NCI-H1092 treated with DMSO at 0.1 percent for 48 hours (cell line): ENCODE results near the gene SLC22A9.
"Not testable (repeated sequence)": the region's sequence is repeated elsewhere in the genome, so short reads cannot be mapped to it uniquely, and the experiment has no call there.

ENCODE experiments used
- DNase-seq: peaks from one replicate; lab custom pipeline; 2025; lab: John Stamatoyannopoulos, UW

Gene SLC22A9

DNA sequence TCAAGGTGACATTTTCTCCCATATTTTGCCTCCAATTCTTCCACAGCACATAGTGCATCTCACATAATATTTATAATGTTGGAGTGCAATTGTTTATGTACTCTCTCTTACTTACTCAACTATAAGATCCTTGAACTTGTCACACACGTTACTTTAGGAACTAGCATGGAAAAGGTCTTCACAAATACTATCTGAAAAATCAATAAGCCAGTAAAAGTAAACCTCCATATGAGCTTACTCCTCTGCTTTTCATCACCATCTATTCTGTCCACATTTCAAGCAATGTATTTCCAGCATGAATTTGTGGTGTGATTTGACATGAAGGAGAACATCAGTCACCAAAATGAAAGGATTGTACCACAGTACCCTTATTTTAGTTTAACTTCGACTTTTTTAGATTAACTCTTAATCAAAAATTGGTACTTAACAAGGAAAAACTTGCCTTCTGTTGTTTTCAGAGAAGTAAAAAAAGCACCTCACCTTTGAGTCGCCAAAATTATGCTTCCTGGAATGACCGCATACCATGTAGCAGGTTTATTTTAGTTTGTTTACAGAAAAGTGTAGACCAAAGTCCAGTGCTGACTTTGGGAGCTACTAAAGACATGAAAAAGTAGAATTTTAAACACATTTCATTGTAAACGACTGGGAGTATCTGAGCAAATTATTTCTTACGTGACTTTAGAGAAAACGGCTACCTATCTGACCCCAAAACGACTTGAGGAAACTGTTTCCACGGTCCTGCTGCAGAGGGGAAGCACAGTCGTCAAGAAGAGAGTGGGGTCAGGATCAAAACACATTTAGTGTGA lies at the start of gene SLC22A9:
Gene SLC22A9 (plus strand): TSS at position 621 of the 806 bp plus-strand sequence. CDS start 272 bp downstream, outside the sequence.
- no peak for DNase-seq

DNA sequence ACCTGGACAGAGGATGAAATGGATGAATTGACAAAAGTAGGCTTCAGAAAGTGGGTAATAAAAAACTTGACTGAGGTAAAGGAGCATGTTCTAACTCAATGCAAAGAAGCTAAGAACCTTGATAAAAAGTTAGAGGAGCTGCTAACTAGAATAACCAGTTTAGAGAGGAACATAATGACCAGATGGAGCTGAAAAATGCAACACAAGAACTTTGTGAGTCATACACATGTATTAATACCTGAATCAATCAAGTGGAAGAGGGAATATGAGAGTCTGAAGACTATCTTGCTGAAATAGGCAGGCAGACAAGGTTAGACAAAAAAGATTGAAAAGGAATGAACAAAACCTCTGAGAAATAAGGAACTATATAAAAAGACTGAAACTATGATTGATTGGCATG lies 47.9 kb upstream of the SLC22A9 start:
- DNase-seq, result no peak

DNA sequence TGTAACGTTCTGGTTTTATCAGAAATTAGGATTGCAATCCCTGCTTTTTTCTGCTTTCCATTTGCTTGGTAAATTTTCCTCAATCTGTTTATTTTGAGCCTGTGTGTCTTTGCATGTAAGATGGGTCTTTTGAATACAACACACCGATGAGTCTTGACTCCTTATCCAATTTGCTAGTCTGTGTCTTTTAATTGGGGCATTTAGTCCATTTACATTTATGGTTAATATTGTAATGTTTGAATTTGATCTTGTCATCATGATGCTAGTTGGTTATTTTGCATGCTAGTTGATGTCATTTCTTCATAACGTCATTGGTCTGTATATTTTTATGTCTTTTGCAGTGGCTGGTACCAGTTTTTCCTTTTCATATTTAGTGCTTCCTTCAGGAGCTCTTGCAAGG lies 34.5 kb upstream of the SLC22A9 start:
- not testable (repeated sequence) for DNase-seq

DNA sequence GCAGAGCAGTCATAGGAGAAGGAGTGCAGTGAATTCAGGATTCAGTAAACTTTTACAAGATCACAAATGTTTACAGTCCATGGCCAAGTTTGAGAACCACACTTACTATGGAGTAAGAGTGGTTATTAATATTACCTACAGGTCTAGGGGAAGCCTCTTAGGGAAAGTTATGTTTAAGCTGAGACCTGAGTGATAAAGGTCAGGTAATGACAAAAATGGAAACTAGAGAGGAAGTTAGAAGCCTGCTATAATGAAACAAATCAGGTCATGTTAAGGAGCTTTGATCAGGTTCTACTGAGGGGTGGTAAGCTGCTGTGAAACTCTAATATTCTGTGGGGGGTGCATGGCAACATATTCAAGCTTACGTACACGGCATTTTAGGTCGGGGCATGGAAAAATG lies 32.5 kb upstream of the SLC22A9 start:
- no peak for DNase-seq

DNA sequence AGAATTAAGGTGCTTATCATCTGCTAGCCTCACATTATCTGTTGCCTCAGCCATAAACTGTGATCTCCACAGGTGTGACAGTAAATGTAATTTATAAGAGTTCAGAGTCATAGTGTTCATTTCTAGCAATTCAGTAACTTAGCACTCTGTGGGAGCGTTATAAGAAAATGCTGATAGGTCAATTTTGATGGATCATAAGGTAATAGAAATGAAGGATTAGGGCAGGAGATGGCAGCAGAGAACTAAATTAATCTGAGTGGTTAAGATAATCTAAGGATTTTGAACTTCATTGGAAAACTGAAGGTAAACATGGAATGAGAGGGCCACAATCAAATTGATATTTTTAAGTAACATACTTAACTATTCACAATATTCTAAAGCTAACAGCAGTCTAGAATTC lies 26.5 kb upstream of the SLC22A9 start:
- DNase-seq, result no peak

DNA sequence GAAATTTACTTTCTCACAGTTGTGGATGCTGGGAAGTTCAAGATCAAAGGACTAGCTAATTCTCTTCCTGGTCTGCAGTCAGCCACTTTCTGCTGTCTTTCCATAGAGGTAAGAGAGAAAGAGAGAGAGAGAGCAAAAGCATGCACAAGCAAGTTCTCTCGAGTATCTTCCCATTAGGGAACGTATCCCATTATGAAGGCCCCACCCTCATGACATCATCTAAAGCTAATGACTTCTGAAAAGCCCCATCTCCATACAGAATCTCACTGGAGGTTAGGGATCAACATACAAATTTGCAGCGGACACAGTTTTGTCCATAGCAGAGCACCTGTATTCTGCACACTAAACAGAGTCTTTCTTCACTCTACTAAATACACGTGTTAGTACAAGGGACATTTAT lies 17.4 kb upstream of the SLC22A9 start:
- no peak for DNase-seq

DNA sequence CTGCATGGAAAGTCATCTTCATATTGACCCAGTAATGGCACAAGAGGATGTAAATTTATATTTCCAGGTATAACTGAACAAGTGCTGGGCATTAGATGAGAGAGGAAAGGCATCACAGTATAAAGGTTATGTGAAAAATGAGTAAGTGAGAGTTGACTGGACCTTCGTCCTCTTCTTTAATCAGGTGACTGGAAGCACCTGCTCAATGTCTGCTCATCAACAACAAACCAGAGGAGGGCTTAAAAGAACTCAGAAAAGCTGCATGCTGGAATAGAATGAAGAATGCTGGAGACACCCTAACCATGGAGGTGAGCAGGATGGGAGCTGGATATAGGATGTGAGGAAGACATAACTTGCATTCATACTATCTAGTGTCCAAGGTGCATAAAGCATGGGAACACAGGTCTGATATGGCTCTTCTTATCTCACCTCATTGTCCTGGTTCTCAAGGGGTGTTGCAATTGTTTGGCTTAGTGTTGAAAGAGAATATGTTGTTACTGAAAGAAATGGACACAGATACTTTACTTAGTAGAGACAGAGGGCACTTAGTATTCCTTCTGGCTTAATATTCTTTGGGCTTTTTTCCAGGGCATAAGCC lies 7.3 kb upstream of the SLC22A9 start:
- DNase-seq, result no peak

DNA sequence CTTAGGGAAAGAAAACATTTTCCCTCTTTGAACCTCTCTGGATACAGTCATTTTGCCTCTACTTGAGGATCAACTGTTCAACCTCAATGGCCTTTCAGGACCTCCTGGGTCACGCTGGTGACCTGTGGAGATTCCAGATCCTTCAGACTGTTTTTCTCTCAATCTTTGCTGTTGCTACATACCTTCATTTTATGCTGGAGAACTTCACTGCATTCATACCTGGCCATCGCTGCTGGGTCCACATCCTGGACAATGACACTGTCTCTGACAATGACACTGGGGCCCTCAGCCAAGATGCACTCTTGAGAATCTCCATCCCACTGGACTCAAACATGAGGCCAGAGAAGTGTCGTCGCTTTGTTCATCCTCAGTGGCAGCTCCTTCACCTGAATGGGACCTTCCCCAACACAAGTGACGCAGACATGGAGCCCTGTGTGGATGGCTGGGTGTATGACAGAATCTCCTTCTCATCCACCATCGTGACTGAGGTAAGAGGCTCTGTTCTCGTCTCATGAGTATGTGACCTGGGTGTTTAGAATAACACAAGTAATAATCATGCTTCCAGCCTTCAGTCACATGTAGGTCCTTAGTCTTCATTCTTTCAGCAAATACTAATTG lies 495 bp downstream of the SLC22A9 start:
- no peak for DNase-seq

DNA sequence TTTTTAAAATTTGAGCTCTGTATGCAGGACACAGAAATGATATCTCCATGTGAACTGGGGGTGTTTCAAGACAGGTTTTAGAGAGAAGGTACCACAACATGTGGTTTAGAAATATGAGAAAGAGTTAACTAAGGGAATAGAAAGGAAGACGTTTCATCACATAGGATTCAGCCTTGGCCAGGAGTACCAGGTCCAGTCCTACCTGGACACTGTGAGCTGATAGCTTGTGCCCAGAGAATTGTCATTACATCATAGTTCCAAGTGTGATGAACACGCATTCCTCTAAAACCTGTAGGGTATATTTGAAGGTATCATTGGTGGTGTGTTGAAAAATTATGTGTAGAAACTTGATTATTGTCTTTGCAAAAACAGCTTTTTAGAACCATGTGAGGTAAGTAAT lies 1.8 kb downstream of the SLC22A9 start:
- no peak for DNase-seq

DNA sequence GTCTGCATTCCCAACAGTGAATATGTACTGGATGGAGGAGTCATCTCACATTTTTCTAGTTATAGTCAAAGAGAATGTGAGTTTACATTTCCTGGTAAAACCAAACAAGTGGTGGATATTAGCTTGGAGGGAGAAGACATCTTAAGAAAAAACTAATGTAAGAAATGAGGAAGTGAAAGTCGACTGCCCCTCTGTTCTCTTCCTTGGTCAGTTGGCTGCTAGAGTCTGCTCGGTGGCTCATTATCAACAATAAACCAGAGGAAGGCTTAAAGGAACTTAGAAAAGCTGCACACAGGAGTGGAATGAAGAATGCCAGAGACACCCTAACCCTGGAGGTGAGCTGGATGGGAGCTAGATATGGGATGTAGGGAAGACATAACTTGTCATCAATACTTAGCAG lies 5.8 kb downstream of the SLC22A9 start:
- no peak for DNase-seq

DNA sequence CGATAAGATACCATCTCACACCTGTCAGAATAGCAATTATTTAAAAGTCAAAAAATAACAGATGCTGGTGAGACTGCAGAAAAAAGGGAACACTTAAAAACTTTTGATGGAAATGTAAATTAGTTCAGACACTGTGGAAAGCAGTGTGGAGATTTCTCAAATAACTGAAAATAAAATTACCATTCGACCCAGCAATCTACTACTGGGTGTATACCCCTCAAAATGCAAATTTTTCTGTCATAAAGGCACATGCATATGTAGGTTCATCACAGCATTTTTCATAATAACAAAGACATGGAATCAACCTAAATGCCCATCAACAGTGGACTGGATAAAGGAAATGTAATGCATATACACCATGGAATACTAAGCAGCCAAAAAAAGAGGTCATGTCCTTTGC lies 10.5 kb downstream of the SLC22A9 start:
- DNase-seq, result no peak

DNA sequence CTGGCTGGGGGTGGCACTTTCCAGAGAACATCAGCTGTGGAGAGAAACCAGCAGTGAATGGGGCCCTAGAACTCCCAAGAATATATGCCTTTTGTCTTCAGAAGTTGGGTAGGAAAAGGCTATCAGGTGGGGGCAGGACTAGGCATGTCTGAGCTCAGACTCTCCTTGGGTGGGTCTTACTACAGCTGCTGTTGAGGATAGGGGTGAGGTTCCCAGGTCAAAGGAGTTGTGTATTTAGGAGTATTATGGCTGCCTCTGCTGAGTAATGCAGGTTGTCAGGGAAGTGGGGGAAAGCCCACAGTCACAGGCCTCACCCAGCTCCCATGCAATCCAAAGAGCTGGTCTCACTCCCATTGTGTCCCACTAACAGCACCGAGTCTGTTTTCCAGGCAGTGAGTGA lies 26.1 kb downstream of the SLC22A9 start:
- DNase-seq, result no peak

DNA sequence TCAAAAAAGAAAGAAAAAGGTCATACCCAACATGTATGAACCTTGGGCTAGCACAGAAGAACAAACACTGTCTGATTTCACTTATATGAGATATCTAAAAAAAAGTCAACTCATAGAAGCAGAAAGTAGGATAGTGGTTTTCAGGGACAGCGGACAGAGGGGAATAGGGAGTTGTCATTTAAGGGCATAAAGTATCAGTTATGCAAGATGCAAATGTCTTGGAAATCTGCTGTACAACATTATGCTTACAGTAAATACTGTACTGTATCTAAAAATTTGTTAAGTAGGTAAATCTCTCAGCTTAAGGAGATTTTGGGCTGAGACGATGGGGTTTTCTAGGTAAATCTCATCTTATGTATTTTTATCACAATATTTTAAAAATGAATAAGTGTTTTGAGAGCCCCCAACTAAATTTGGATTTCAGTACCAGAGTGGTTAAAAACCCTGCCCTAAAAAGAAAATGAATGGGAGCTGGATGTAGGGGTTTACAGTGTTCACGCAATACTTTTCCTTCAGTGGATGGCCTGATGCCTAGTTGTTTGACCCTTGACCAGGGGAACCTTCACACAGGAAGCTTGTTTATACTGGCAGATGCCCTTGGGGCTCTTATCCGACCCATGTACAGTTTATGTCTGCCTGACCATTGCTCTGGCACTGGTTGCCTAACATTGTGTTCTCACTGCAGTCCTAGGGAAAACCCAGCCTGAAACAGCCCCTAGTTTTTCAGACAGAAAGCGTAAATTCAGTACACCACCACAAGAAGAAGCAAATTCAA lies 34.8 kb downstream of the SLC22A9 start:
- DNase-seq, result no peak

DNA sequence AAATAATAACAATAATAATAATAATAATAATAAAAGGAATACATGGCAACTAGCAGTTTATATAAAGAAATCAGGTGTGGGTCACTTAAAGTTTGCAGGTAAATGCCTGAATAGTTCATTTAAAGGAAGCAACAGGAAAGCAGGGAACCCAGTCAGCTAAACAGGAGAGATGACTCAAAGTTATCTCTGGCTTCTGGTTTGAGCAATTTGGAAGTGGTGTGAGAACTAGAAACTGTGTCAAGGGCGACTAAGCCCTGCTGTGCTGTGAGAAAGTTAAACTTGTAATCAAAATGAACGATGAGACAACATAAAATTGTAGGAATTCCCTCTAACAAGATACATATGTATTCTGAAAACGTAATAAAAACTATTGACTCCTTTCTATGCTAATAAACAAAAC lies 35.5 kb downstream of the SLC22A9 start:
- DNase-seq, result no peak

DNA sequence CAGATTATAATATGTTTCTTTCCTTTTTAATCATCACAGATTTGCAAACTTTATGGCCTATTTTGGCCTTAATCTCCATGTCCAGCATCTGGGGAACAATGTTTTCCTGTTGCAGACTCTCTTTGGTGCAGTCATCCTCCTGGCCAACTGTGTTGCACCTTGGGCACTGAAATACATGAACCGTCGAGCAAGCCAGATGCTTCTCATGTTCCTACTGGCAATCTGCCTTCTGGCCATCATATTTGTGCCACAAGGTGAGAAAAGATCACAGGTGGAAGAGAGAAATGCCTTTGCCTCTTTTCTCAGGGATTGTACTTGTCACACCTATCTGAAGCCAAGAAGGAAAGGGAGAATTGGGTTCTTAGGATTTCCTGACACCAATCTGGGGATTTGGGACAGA lies 36.9 kb downstream of the SLC22A9 start:
- no peak for DNase-seq

DNA sequence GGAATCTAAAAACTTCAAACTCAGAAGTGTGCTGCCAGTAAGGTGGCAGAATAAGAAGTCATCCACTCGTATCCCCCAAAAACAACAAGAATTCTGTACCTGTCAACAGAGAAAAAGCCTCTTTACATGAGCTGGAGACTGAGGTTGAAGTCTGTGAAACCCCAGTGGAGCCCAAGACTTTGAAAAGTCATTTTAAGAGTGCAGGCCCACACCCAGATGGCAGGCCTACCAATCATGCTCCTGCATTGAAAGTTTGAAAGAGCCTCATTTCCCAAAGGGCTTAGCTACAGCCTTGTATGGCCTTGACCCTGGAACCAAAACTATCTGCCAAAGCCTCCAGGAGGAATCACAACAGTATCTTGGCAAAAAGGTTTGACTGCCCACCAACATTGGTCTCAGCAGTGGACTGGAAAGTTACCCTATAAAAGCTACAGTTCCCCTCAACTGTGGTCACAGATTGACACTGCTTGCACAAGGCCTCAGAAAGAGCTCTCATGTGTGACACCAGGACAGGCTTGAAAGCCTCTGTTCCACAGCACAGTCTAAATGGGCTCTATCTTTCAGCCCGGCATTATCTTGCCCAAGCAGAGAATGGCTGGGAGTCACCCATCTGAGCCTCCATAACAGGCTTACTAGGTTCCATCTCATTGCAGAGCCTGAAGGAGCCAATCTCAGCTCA lies 47.7 kb downstream of the SLC22A9 start:
- no peak for DNase-seq

DNA sequence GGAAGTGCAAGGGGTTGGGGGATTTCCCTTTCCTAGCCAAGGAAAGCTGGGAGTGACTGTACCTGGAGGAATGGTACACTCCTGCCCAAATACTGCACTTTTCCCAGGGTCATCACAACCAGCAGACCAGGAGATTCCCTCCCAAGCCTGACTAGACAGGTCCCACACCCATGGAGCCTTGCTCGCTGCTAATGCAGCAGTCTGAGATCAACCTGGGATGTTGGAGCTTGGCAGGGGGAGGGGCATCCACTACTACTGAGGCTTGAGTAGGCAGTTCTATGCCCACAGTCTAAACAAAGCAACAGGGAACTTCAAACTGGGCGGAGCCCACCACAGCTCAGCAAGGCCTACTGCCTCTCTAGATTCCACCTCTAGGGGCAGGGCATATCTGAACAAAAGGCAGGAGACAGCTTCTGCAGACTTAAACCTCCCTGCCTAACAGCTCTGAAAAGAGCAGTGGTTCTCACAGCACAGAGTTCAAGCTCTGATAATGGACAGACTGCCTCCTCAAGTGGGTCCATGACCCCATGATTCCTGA lies 58.5 kb downstream of the SLC22A9 start:
- DNase-seq, result no peak

DNA sequence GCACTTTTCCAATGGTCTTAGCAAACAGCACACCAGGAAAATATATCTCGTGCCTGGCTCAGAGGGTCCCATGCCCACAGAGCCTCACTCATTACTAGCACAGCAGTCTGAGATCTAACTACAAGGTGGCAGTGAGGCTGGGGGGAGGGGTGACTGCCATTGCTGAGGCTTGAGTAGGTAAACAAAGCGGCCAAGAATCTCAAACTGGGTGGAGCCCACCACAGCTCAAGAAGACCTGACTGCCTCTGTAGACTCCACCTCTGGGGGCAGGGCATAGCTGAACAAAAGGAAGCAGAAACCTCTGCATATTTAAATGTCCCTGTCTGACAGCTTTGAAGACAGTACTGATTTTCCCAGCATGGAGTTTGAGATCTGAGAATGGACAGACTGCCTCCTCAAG lies 61.1 kb downstream of the SLC22A9 start:
- DNase-seq, result not testable (repeated sequence)

DNA sequence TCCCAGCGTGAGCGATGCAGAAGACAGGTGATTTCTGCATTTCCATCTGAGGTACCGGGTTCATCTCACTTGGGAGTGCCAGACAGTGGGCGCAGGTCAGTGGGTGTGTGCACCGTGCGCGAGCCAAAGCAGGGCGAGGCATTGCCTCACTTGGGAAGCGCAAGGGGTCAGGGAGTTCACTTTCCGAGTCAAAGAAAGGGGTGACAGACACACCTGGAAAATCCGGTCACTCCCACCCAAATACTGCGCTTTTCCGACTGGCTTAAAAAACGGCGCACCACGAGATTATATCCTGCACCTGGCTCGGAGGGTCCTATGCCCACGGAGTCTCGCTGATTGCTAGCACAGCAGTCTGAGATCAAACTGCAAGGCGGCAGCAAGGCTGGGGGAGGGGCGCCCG lies 65.8 kb downstream of the SLC22A9 start:
- not testable (repeated sequence) for DNase-seq

DNA sequence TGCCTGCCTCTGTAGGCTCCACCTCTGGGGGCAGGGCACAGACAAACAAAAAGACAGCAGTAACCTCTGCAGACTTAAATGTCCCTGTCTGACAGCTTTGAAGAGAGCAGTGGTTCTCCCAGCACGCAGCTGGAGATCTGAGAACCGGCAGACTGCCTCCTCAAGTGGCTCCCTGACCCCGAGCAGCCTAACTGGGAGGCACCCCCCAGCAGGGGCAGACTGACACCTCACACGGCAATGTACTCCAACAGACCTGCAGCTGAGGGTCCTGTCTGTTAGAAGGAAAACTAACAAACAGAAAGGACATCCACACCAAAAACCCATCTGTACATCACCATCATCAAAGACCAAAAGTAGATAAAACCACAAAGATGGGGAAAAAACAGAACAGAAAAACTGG lies 66.2 kb downstream of the SLC22A9 start:
- DNase-seq, result not testable (repeated sequence)

DNA sequence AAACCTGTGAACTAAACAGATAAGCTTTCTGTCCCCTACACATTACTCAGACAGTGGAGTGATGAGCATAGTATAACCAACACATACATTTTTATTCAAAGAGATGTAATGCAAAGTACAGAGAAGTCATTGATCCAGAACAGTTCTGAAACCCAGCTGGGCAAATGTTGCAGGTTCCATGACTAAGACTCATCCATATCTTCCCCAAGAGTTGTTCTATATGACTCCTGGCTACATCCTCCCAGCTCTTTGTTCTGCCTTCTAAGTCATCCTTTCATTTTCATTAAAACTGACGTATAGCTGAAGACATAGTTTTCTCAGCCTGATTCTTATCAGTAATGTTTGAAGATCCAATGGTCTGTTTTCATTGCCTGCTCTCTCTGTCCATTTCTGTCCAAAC lies 74.1 kb downstream of the SLC22A9 start:
- no peak for DNase-seq

DNA sequence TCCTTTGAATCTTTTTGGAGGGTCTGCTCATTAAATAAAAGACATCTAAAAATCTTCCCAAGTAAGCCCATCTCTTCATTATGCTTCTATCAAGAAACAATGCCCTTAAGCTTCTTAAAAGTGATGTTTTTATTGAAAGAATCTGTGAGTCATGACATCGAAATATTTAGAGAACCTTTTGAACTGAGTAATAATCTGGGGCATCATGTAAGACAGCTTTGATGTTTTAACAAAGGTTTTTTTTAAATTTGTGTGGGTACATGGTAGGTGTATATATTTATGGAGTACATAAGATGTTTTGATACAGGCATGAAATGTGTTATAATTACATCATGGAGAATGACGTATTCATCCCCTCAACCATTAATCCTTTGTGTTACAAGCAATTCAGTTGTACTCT lies 74.6 kb downstream of the SLC22A9 start:
- DNase-seq, result no peak
